OCI-LY1 (cell line): ENCODE results near the gene SEC14L1.

Experiments used
- EZH2 ChIP-seq: fragments of 200-600 bp; sonication (generic), shearing (Covaris generic); IDR thresholded peaks from 2 replicates; pipeline ENCODE4 v1.8.0; 2017; ENCODE audit warnings: borderline replicate concordance, mixed run types, mild to moderate bottlenecking, antibody characterized with exemption, low read length, moderate library complexity, mixed read lengths
- TF ChIP-seq, protein P1 (sequence below): fragments of 200-600 bp; sonication (generic), shearing (Covaris generic); IDR thresholded peaks from 2 replicates; pipeline ENCODE4 v1.5.1; 2017; ENCODE audit warnings: mild to moderate bottlenecking, antibody characterized with exemption, low read length, moderate library complexity, mixed read lengths

DNA sequence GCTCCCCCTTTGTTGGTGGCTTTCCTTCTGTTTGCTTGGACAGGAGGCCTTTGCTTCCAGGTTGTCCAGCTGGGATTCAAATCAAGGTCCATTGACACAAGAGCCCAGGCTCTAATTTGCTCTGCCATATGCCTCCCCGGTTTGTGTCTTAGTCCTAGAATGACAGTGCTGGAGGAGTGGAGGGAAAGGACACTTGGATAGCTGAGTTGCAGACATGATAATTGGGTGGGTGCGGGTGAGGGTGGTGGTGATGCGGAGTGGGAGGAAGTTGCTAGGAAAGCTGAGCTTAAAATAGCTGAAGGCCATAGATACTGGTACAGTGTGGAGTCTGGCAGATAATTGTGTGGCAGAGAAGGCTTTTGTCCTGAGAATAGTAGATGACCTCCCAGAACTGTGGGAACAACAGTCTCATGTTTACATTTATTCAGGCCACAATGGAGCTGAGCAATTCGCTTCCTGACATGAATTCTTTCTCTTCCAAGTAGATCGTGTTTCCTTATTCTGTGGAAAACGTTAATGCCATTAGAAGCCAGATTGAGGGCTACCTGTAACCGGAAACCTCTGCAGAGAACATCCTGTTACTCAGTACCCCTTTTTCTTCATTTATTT, 23.8 kb downstream of the SEC14L1 start:
- TF ChIP-seq, protein P1, sequence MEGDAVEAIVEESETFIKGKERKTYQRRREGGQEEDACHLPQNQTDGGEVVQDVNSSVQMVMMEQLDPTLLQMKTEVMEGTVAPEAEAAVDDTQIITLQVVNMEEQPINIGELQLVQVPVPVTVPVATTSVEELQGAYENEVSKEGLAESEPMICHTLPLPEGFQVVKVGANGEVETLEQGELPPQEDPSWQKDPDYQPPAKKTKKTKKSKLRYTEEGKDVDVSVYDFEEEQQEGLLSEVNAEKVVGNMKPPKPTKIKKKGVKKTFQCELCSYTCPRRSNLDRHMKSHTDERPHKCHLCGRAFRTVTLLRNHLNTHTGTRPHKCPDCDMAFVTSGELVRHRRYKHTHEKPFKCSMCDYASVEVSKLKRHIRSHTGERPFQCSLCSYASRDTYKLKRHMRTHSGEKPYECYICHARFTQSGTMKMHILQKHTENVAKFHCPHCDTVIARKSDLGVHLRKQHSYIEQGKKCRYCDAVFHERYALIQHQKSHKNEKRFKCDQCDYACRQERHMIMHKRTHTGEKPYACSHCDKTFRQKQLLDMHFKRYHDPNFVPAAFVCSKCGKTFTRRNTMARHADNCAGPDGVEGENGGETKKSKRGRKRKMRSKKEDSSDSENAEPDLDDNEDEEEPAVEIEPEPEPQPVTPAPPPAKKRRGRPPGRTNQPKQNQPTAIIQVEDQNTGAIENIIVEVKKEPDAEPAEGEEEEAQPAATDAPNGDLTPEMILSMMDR, result no peak
- TF ChIP-seq EZH2, result no peak
